ENCODE results near the gene TRUB1.

TRUB1 gene

DNA sequence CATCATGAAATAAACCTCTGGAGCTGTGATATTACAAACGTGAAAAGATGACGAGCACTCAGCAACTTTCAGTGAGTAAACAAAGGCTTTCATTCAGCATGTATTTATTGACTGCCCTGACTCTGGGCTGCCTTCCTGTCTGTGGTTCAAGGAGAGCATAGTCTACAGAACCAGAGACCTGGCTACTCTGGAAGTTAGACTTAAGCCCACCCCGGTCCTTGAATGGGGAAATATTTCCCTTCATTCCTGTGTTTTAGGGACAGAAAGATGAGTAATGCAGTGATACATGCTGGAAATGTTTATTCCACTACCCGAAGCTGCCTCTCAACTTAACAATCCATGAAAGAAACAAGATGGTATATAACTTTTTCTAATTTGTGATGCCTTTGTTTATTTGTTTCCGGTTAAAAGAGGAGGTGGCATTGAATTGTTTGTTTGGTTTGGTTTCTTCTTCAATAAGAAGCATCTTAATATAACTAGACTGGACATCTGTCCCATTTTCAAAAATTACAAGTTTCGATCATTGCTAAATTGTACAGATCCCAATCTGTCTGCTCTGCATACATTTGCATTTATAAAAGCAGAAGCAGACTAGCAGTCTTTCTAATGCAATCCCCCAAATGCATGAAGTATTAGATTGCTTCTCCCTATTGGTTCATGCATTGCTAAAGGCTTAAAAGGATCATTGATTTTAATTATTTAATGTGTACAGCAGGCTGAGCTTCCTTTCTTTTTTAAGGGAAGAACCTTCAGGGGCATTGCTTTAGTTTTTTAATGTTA lies 57.7 kb downstream of the TRUB1 start:
- Histone ChIP-seq H3K36me3 (peaks cover 9% of the 10 kb centered on the region; the same call in 1 of the 2 replicates), H3K27me3 (no peaks in the 10 kb centered on the region), H3K4me1 (peaks cover 61% of the 10 kb centered on the region), H3K4me2 (peak overlapping the region; percentile 46), H3K9ac (no peak overlapping the region), H3K9me3 (no peaks in the 10 kb centered on the region), H4K20me1 (no peaks in the 10 kb centered on the region), H3K4me3 (no peak overlapping the region), H3K27ac (peak overlapping the region; percentile 28; the same call in 1 of the 2 replicates)
- no peak for TF ChIP-seq Cebpa-rat (IDR thresholded peaks at IDR 0.05)

- peaks cover 9% of the 10 kb centered on the region; the same call in 1 of the 2 replicates for H3K36me3 ChIP-seq
- H3K27me3 ChIP-seq = no peaks in the 10 kb centered on the region
- H3K27ac ChIP-seq = 0 out of 2 replicates have a peak overlapping the region, but pooled peaks have one; percentile 25
- no peaks in the 10 kb centered on the region for H3K9me3 ChIP-seq
- peaks cover 67% of the 10 kb centered on the region for H3K4me1 ChIP-seq
- no peak overlapping the region for H3K9ac ChIP-seq
- H4K20me1 ChIP-seq = no peaks in the 10 kb centered on the region
- no peak for TF ChIP-seq Cebpa-rat (IDR thresholded peaks at IDR 0.05)
- H3K4me2 ChIP-seq = peak overlapping the region; percentile 46
- H3K4me3 ChIP-seq = no peak overlapping the region
Measured at GRCh38 chr10:114996542-114996941, 58.5 kb downstream of the TRUB1 start.

DNA sequence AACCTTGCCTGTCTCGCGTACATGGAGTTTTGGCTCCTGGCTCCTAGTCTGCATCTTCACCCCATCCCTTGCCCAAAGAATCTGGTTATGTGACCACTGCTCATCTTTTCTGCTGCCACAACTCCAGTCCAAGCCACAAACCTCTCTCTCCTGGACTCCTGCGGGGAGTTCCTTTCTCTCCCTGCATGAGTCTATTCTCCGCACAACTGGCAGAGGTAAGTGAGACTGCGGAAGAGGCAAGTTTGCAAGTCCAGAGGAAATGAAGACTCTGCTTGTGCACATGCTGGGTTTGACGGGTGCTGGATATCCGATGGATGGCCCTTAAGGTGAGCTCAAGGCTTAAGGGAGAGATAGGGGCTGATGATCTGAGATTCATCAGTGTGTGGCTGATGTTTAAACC lies 61.0 kb downstream of the TRUB1 start:
- H3K4me1 ChIP-seq = peaks cover 88% of the 10 kb centered on the region
- peak overlapping the region; percentile 96 for H3K4me2 ChIP-seq
- H3K27me3 ChIP-seq = no peaks in the 10 kb centered on the region
- no peak for TF ChIP-seq Cebpa-rat (IDR thresholded peaks at IDR 0.05)
- H3K9me3 ChIP-seq = no peaks in the 10 kb centered on the region
- peaks cover 9% of the 10 kb centered on the region; the same call in 1 of the 2 replicates for H3K36me3 ChIP-seq
- no peak overlapping the region; the same call in 1 of the 2 replicates for H3K4me3 ChIP-seq
- peak overlapping the region; percentile 88 for H3K27ac ChIP-seq
- H3K9ac ChIP-seq = 0 out of 2 replicates have a peak overlapping the region, but pooled peaks have one; percentile 77
- no peaks in the 10 kb centered on the region for H4K20me1 ChIP-seq

GRCh38 chr10:115001506-115002381 lies 63.7 kb downstream of the TRUB1 start:
- H3K27ac ChIP-seq = peak overlapping the region; percentile 88
- no peaks in the 10 kb centered on the region for H4K20me1 ChIP-seq
- H3K9me3 ChIP-seq = peaks cover 5% of the 10 kb centered on the region
- peak overlapping the region; percentile 77 for H3K9ac ChIP-seq
- peak overlapping the region; percentile 96 for H3K4me2 ChIP-seq
- H3K36me3 ChIP-seq = no peaks in the 10 kb centered on the region
- TF ChIP-seq Cebpa-rat (IDR thresholded peaks at IDR 0.05) = no peak
- no peaks in the 10 kb centered on the region for H3K27me3 ChIP-seq
- H3K4me3 ChIP-seq = peak overlapping the region; percentile 63
- peaks cover 63% of the 10 kb centered on the region for H3K4me1 ChIP-seq

- H3K4me2 ChIP-seq = peak overlapping the region; percentile 96
- H3K27ac ChIP-seq = peak overlapping the region; percentile 88
- H3K27me3 ChIP-seq = no peaks in the 10 kb centered on the region
- TF ChIP-seq Cebpa-rat (IDR thresholded peaks at IDR 0.05) = no peak
- H3K4me3 ChIP-seq = no peak overlapping the region
- H3K4me1 ChIP-seq = peaks cover 51% of the 10 kb centered on the region
- H4K20me1 ChIP-seq = no peaks in the 10 kb centered on the region
- no peaks in the 10 kb centered on the region for H3K36me3 ChIP-seq
- no peak overlapping the region for H3K9ac ChIP-seq
- H3K9me3 ChIP-seq = peaks cover 5% of the 10 kb centered on the region
Measured at GRCh38 chr10:115003396-115003795, 65.4 kb downstream of the TRUB1 start.

- Histone ChIP-seq H3K27me3 (no peaks in the 10 kb centered on the region), H3K4me2 (peak overlapping the region; percentile 96), H3K36me3 (no peaks in the 10 kb centered on the region), H3K4me1 (peaks cover 44% of the 10 kb centered on the region), H3K27ac (peak overlapping the region; percentile 88), H4K20me1 (no peaks in the 10 kb centered on the region), H3K9ac (no peak overlapping the region), H3K4me3 (no peak overlapping the region), H3K9me3 (peaks cover 15% of the 10 kb centered on the region)
- no peak for TF ChIP-seq Cebpa-rat (IDR thresholded peaks at IDR 0.05)
Measured at GRCh38 chr10:115004236-115004862, 66.4 kb downstream of the TRUB1 start.

GRCh38 chr10:115005771-115006170 lies 67.8 kb downstream of the TRUB1 start:
- no peak overlapping the region for H3K27ac ChIP-seq
- no peak overlapping the region for H3K4me2 ChIP-seq
- no peak for TF ChIP-seq Cebpa-rat (IDR thresholded peaks at IDR 0.05)
- H3K36me3 ChIP-seq = no peaks in the 10 kb centered on the region
- peaks cover 35% of the 10 kb centered on the region for H3K4me1 ChIP-seq
- H3K9me3 ChIP-seq = peaks cover 24% of the 10 kb centered on the region
- no peak overlapping the region for H3K4me3 ChIP-seq
- no peaks in the 10 kb centered on the region for H4K20me1 ChIP-seq
- no peak overlapping the region for H3K9ac ChIP-seq
- no peaks in the 10 kb centered on the region for H3K27me3 ChIP-seq

DNA sequence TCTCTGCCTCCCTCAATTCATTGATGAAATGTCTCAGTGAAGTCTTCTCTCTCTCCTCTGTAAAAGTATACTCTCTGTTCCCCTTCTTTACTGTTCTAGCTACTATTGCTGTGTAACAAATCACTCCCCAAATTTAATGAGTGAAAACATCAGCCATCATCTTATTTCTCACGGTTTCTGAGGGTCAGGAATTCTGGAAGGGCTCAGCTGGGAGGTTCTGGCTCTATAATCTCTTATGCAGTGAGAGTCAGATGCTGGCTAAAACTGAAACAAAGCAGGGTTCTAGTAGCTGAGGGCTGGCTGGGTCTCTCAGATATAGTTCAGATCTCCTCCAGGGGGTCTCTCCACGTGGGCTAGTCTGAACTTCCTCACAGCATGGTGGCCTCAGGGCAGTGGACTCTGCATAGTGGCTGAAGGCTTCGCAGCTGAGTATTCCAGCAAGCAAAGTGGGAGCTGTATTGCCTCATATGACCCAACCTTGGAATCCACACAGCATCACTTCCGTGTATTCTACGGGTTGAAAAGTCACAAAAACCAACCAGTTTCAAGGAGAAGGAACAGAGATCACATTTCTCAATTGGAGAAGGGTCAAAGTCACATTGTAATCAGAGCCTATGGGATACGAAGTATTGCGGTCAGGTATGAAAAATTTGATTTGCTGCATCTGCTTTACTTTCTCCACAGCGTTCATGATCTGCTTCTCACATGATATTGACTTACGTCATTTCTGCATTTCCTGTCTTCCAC lies 80.4 kb downstream of the TRUB1 start:
- H3K4me3 ChIP-seq = no peak overlapping the region
- no peaks in the 10 kb centered on the region for H4K20me1 ChIP-seq
- peak overlapping the region; percentile 21; the same call in 1 of the 2 replicates for H3K27ac ChIP-seq
- no peaks in the 10 kb centered on the region for H3K9me3 ChIP-seq
- H3K4me2 ChIP-seq = peak overlapping the region; percentile 14; the same call in 1 of the 2 replicates
- peaks cover 48% of the 10 kb centered on the region for H3K4me1 ChIP-seq
- no peaks in the 10 kb centered on the region for H3K27me3 ChIP-seq
- TF ChIP-seq Cebpa-rat (IDR thresholded peaks at IDR 0.05) = no peak
- no peaks in the 10 kb centered on the region for H3K36me3 ChIP-seq
- H3K9ac ChIP-seq = no peak overlapping the region

GRCh38 chr10:115020449-115020848 lies 82.5 kb downstream of the TRUB1 start:
- no peak overlapping the region for H3K4me2 ChIP-seq
- no peak overlapping the region for H3K27ac ChIP-seq
- H3K27me3 ChIP-seq = no peaks in the 10 kb centered on the region
- H3K4me1 ChIP-seq = peaks cover 48% of the 10 kb centered on the region
- H3K9ac ChIP-seq = no peak overlapping the region
- no peak overlapping the region for H3K4me3 ChIP-seq
- H4K20me1 ChIP-seq = no peaks in the 10 kb centered on the region
- H3K9me3 ChIP-seq = no peaks in the 10 kb centered on the region
- TF ChIP-seq Cebpa-rat (IDR thresholded peaks at IDR 0.05) = no peak
- H3K36me3 ChIP-seq = no peaks in the 10 kb centered on the region
